ENCODE results near the gene INMT.

Gene INMT

GRCh38 chr7:30751696-30752273 is at the start of gene INMT:
Gene INMT (plus strand): TSS chr7:30752135. CDS start chr7:30752151, 16 bp downstream.
- no peaks in the 10 kb centered on the region for H3K9me3 Mint-ChIP-seq
- no peaks in the 10 kb centered on the region for H3K36me3 Mint-ChIP-seq (ENCODE audit: low read depth)
- no peaks in the 10 kb centered on the region for H3K4me1 Mint-ChIP-seq (ENCODE audit: low read depth)
- H3K27me3 Mint-ChIP-seq = no peaks in the 10 kb centered on the region
- H3K27ac Mint-ChIP-seq = no peak within 1 kb of the TSS
- H3K4me3 Mint-ChIP-seq = no peak within 1 kb of the TSS

- no peaks in the 10 kb centered on the region for H3K36me3 Mint-ChIP-seq (ENCODE audit: low read depth)
- no peaks in the 10 kb centered on the region for H3K27me3 Mint-ChIP-seq
- H3K9me3 Mint-ChIP-seq = no peaks in the 10 kb centered on the region
- no peak overlapping the region for H3K4me3 Mint-ChIP-seq
- H3K4me1 Mint-ChIP-seq (ENCODE audit: low read depth) = no peaks in the 10 kb centered on the region
- no peak overlapping the region for H3K27ac Mint-ChIP-seq
Observed at GRCh38 chr7:30702200-30702599, 49.7 kb upstream of the INMT start.

GRCh38 chr7:30703756-30704155 is 48.2 kb upstream of the INMT start:
- no peak overlapping the region for H3K27ac Mint-ChIP-seq
- H3K36me3 Mint-ChIP-seq (ENCODE audit: low read depth) = no peaks in the 10 kb centered on the region
- no peaks in the 10 kb centered on the region for H3K4me1 Mint-ChIP-seq (ENCODE audit: low read depth)
- no peak overlapping the region for H3K4me3 Mint-ChIP-seq
- no peaks in the 10 kb centered on the region for H3K27me3 Mint-ChIP-seq
- H3K9me3 Mint-ChIP-seq = no peaks in the 10 kb centered on the region

- Mint-ChIP-seq H3K27me3 (no peaks in the 10 kb centered on the region), H3K36me3 (ENCODE audit: low read depth) (no peaks in the 10 kb centered on the region), H3K27ac (no peak overlapping the region), H3K9me3 (no peaks in the 10 kb centered on the region), H3K4me3 (no peak overlapping the region), H3K4me1 (ENCODE audit: low read depth) (no peaks in the 10 kb centered on the region)
Observed at GRCh38 chr7:30705008-30705407, 46.9 kb upstream of the INMT start.

- no peak overlapping the region for H3K27ac Mint-ChIP-seq
- H3K4me1 Mint-ChIP-seq (ENCODE audit: low read depth) = no peaks in the 10 kb centered on the region
- H3K27me3 Mint-ChIP-seq = no peaks in the 10 kb centered on the region
- no peak overlapping the region for H3K4me3 Mint-ChIP-seq
- no peaks in the 10 kb centered on the region for H3K9me3 Mint-ChIP-seq
- no peaks in the 10 kb centered on the region for H3K36me3 Mint-ChIP-seq (ENCODE audit: low read depth)
Observed at GRCh38 chr7:30705596-30705995, 46.3 kb upstream of the INMT start.

GRCh38 chr7:30706316-30706715 is 45.6 kb upstream of the INMT start:
- no peak overlapping the region for H3K4me3 Mint-ChIP-seq
- no peaks in the 10 kb centered on the region for H3K4me1 Mint-ChIP-seq (ENCODE audit: low read depth)
- no peaks in the 10 kb centered on the region for H3K27me3 Mint-ChIP-seq
- no peak overlapping the region for H3K27ac Mint-ChIP-seq
- H3K9me3 Mint-ChIP-seq = no peaks in the 10 kb centered on the region
- H3K36me3 Mint-ChIP-seq (ENCODE audit: low read depth) = no peaks in the 10 kb centered on the region

GRCh38 chr7:30706908-30707307 is 45.0 kb upstream of the INMT start:
- Mint-ChIP-seq H3K27ac (no peak overlapping the region), H3K27me3 (no peaks in the 10 kb centered on the region), H3K36me3 (ENCODE audit: low read depth) (no peaks in the 10 kb centered on the region), H3K4me3 (no peak overlapping the region), H3K4me1 (ENCODE audit: low read depth) (no peaks in the 10 kb centered on the region), H3K9me3 (no peaks in the 10 kb centered on the region)

- Mint-ChIP-seq H3K4me3 (no peak overlapping the region), H3K4me1 (ENCODE audit: low read depth) (no peaks in the 10 kb centered on the region), H3K27ac (no peak overlapping the region), H3K27me3 (no peaks in the 10 kb centered on the region), H3K9me3 (no peaks in the 10 kb centered on the region), H3K36me3 (ENCODE audit: low read depth) (no peaks in the 10 kb centered on the region)
Observed at GRCh38 chr7:30707391-30708357, 44.3 kb upstream of the INMT start.

GRCh38 chr7:30708412-30708811 is 43.5 kb upstream of the INMT start:
- H3K27ac Mint-ChIP-seq = no peak overlapping the region
- no peaks in the 10 kb centered on the region for H3K27me3 Mint-ChIP-seq
- H3K9me3 Mint-ChIP-seq = no peaks in the 10 kb centered on the region
- H3K36me3 Mint-ChIP-seq (ENCODE audit: low read depth) = no peaks in the 10 kb centered on the region
- no peak overlapping the region for H3K4me3 Mint-ChIP-seq
- no peaks in the 10 kb centered on the region for H3K4me1 Mint-ChIP-seq (ENCODE audit: low read depth)

- H3K27ac Mint-ChIP-seq = no peak overlapping the region
- H3K27me3 Mint-ChIP-seq = no peaks in the 10 kb centered on the region
- no peak overlapping the region for H3K4me3 Mint-ChIP-seq
- H3K36me3 Mint-ChIP-seq (ENCODE audit: low read depth) = no peaks in the 10 kb centered on the region
- H3K9me3 Mint-ChIP-seq = no peaks in the 10 kb centered on the region
- H3K4me1 Mint-ChIP-seq (ENCODE audit: low read depth) = no peaks in the 10 kb centered on the region
Observed at GRCh38 chr7:30708983-30709382, 43.0 kb upstream of the INMT start.

- no peaks in the 10 kb centered on the region for H3K27me3 Mint-ChIP-seq
- no peak overlapping the region for H3K27ac Mint-ChIP-seq
- no peaks in the 10 kb centered on the region for H3K4me1 Mint-ChIP-seq (ENCODE audit: low read depth)
- no peaks in the 10 kb centered on the region for H3K36me3 Mint-ChIP-seq (ENCODE audit: low read depth)
- H3K4me3 Mint-ChIP-seq = no peak overlapping the region
- no peaks in the 10 kb centered on the region for H3K9me3 Mint-ChIP-seq
Observed at GRCh38 chr7:30709549-30709948, 42.4 kb upstream of the INMT start.

GRCh38 chr7:30710669-30711068 is 41.3 kb upstream of the INMT start:
- Mint-ChIP-seq H3K4me3 (no peak overlapping the region), H3K9me3 (no peaks in the 10 kb centered on the region), H3K36me3 (ENCODE audit: low read depth) (no peaks in the 10 kb centered on the region), H3K27ac (no peak overlapping the region), H3K27me3 (no peaks in the 10 kb centered on the region), H3K4me1 (ENCODE audit: low read depth) (no peaks in the 10 kb centered on the region)

- peaks cover 14% of the 10 kb centered on the region for H3K36me3 Mint-ChIP-seq (ENCODE audit: low read depth)
- H3K27me3 Mint-ChIP-seq = no peaks in the 10 kb centered on the region
- H3K4me1 Mint-ChIP-seq (ENCODE audit: low read depth) = no peaks in the 10 kb centered on the region
- H3K9me3 Mint-ChIP-seq = peaks cover 14% of the 10 kb centered on the region
- no peak overlapping the region for H3K4me3 Mint-ChIP-seq
- no peak overlapping the region for H3K27ac Mint-ChIP-seq
Observed at GRCh38 chr7:30713392-30713791, 38.5 kb upstream of the INMT start.

GRCh38 chr7:30714129-30714528 is 37.8 kb upstream of the INMT start:
- H3K4me1 Mint-ChIP-seq (ENCODE audit: low read depth) = no peaks in the 10 kb centered on the region
- peaks cover 18% of the 10 kb centered on the region for H3K36me3 Mint-ChIP-seq (ENCODE audit: low read depth)
- no peak overlapping the region for H3K27ac Mint-ChIP-seq
- H3K4me3 Mint-ChIP-seq = no peak overlapping the region
- peaks cover 18% of the 10 kb centered on the region for H3K9me3 Mint-ChIP-seq
- no peaks in the 10 kb centered on the region for H3K27me3 Mint-ChIP-seq

- Mint-ChIP-seq H3K27ac (no peak overlapping the region), H3K36me3 (ENCODE audit: low read depth) (peaks cover 27% of the 10 kb centered on the region), H3K4me3 (no peak overlapping the region), H3K9me3 (peaks cover 25% of the 10 kb centered on the region), H3K4me1 (ENCODE audit: low read depth) (no peaks in the 10 kb centered on the region), H3K27me3 (no peaks in the 10 kb centered on the region)
Observed at GRCh38 chr7:30717181-30717580, 34.8 kb upstream of the INMT start.

Measured in stimulated activated naive CD8-positive, alpha-beta T cell treated with anti-CD3 and anti-CD28 coated beads, Interleukin-15, Interleukin-2, amounts not matched to agents 100 ng/mL and 50 ng/mL, for 24 hours (primary cell).